IMR-90 (cell line): ENCODE results near the gene CDCP1. TPM values are rescaled to one million over a fixed set of nuclear protein-coding genes. Genes with fewer than 3 reads are reported as not detected.

Source experiments
- ATAC-seq: fragments of 200-7000 bp; cut with Tn5 transposase; 2 replicates; pipeline ENCODE4 v1.9.1; 2020; ENCODE audit warnings: low read depth, mild to moderate bottlenecking, moderate library complexity
- BruUV-seq: library from RNA; stranded (reverse); fragments of 400-500 nt; replicated peaks from 2 replicates; lab custom pipeline; 2021; lab: Mats Ljungman, UMichigan
- CTCF ChIA-PET: fragments of 300-600 bp; formaldehyde crosslinking; extraction: SDS; loops from one replicate; lab custom pipeline; 2021; ENCODE audit warnings: antibody characterized with exemption; lab: Yijun Ruan, JAX
- POLR2A ChIA-PET: fragments of 300-600 bp; sonication (Branson Sonifier 250); formaldehyde crosslinking; loops from one replicate; lab custom pipeline; 2022; ENCODE audit warnings: antibody characterized with exemption; ENCODE audit not compliant: unreplicated experiment; lab: Charles Lee
- DNase-seq: peaks from one replicate; pipeline ENCODE4 v3.0.0; 2013
- H2AFZ ChIP-seq: replicated peaks from 2 replicates; pipeline ENCODE3; 2013; ENCODE audit warnings: low read length, mild to moderate bottlenecking; ENCODE audit not compliant: poor library complexity
- H2AK5ac ChIP-seq: 2 replicates; pipeline ENCODE4 v1.6.1; 2013; ENCODE audit warnings: low read depth, low read length, inconsistent platforms
- H2AK9ac ChIP-seq: replicated peaks from 2 replicates; pipeline ENCODE3; 2013; ENCODE audit warnings: mild to moderate bottlenecking, low read depth, low read length, moderate library complexity; ENCODE audit not compliant: poor library complexity
- H2BK120ac ChIP-seq: 2 replicates; pipeline ENCODE4 v1.6.1; 2013; ENCODE audit warnings: low read depth, low read length, inconsistent platforms
- H2BK15ac ChIP-seq: 3 replicates; pipeline ENCODE4 v1.6.1; 2013; ENCODE audit warnings: low read depth, low read length, inconsistent platforms
- H2BK20ac ChIP-seq: 2 replicates; pipeline ENCODE4 v1.6.1; 2013; ENCODE audit warnings: low read depth, mild to moderate bottlenecking, inconsistent platforms, low read length, moderate library complexity
- H2BK5ac ChIP-seq: 2 replicates; pipeline ENCODE4 v1.6.1; 2013; ENCODE audit warnings: mild to moderate bottlenecking, low read depth, low read length, inconsistent platforms; ENCODE audit not compliant: poor library complexity, severe bottlenecking
- H3K14ac ChIP-seq: replicated peaks from 2 replicates; pipeline ENCODE4 v1.6.1; 2013; ENCODE audit warnings: low read depth, low read length, inconsistent platforms
- H3K18ac ChIP-seq: 2 replicates; pipeline ENCODE4 v1.6.1; 2013; ENCODE audit warnings: low read depth, low read length, control low read depth
- H3K23ac ChIP-seq: 2 replicates; pipeline ENCODE4 v1.6.1; 2013; ENCODE audit warnings: low read depth, low read length, inconsistent platforms
- H3K27ac ChIP-seq: 2 replicates; pipeline ENCODE4 v1.5.1; 2013; ENCODE audit warnings: mild to moderate bottlenecking, control low read depth, low read length; ENCODE audit not compliant: insufficient read depth
- H3K27me3 ChIP-seq: 2 replicates; pipeline ENCODE4 v1.6.1; 2013; ENCODE audit warnings: low read length; ENCODE audit not compliant: control insufficient read depth, insufficient read depth
- H3K36me3 ChIP-seq: 2 replicates; pipeline ENCODE4 v1.6.1; 2013; ENCODE audit warnings: low read length, mixed read lengths; ENCODE audit not compliant: control insufficient read depth, insufficient read depth
- H3K4ac ChIP-seq: 2 replicates; pipeline ENCODE4 v1.6.1; 2013; ENCODE audit warnings: low read depth, low read length, inconsistent platforms
- H3K4me1 ChIP-seq: 2 replicates; pipeline ENCODE4 v1.6.1; 2013; ENCODE audit warnings: low read length, mixed read lengths; ENCODE audit not compliant: control insufficient read depth, insufficient read depth
- H3K4me2 ChIP-seq: 2 replicates; pipeline ENCODE4 v1.6.1; 2013; ENCODE audit warnings: low read depth, mild to moderate bottlenecking, control low read depth, low read length, moderate library complexity
- H3K4me3 ChIP-seq: 2 replicates; pipeline ENCODE4 v1.5.1; 2013; ENCODE audit warnings: low read depth, mild to moderate bottlenecking, control low read depth, low read length, moderate library complexity; ENCODE audit not compliant: insufficient read depth
- H3K56ac ChIP-seq: 2 replicates; pipeline ENCODE4 v1.6.1; 2013; ENCODE audit warnings: low read length, inconsistent platforms; ENCODE audit not compliant: insufficient read depth; ENCODE audit errors: extremely low read depth
- H3K79me1 ChIP-seq, 2 experiments: 2 replicates each; pipeline ENCODE4 v1.6.1; 2013; ENCODE audit warnings: low read length in 2 of 2, inconsistent platforms in 1 of 2, low read depth in 1 of 2
- H3K9ac ChIP-seq: 2 replicates; pipeline ENCODE4 v1.6.1; 2013; ENCODE audit warnings: low read depth, low read length, control low read depth
- H3K9me1 ChIP-seq: 2 replicates; pipeline ENCODE4 v1.6.1; 2013; ENCODE audit warnings: low read length, inconsistent platforms; ENCODE audit not compliant: insufficient read depth
- H3K9me3 ChIP-seq: 2 replicates; pipeline ENCODE4 v1.6.1; 2013; ENCODE audit warnings: low read length; ENCODE audit not compliant: control insufficient read depth, insufficient read depth
- H4K20me1 ChIP-seq: 2 replicates; pipeline ENCODE4 v1.6.1; 2013; ENCODE audit warnings: low read length, inconsistent platforms; ENCODE audit not compliant: insufficient read depth
- H4K5ac ChIP-seq: 2 replicates; pipeline ENCODE4 v1.6.1; 2013; ENCODE audit warnings: mild to moderate bottlenecking, low read depth, low read length, control low read depth
- H4K8ac ChIP-seq, 2 experiments: 2 replicates each; pipeline ENCODE4 v1.6.1; 2013; ENCODE audit warnings: low read depth in 2 of 2, low read length in 2 of 2, control low read depth in 1 of 2, inconsistent platforms in 1 of 2
- H4K91ac ChIP-seq: 2 replicates; pipeline ENCODE4 v1.6.1; 2013; ENCODE audit warnings: low read depth, low read length, inconsistent platforms; ENCODE audit not compliant: insufficient read depth
- BHLHE40 ChIP-seq: fragments of 150-350 bp; IDR thresholded peaks from 2 replicates; pipeline ENCODE4 v1.6.1; 2016; ENCODE audit warnings: mild to moderate bottlenecking, low read depth, low read length
- FOS ChIP-seq: fragments of 150-350 bp; IDR thresholded peaks from 2 replicates; pipeline ENCODE4 v1.6.1; 2016; ENCODE audit warnings: low read depth, low read length
- MAZ ChIP-seq: IDR thresholded peaks from 2 replicates; pipeline ENCODE4 v1.6.1; 2012; ENCODE audit warnings: low read depth, mild to moderate bottlenecking, low read length, improper control_type of control experiment, moderate library complexity, borderline replicate concordance
- NFE2L2 ChIP-seq: fragments of 150-350 bp; IDR thresholded peaks from 2 replicates; pipeline ENCODE4 v1.6.1; 2016; ENCODE audit warnings: low read depth, mild to moderate bottlenecking, low read length
- RAD21 ChIP-seq: IDR thresholded peaks from 2 replicates; pipeline ENCODE4 v1.6.1; 2012; ENCODE audit warnings: low read length, improper control_type of control experiment
- RCOR1 ChIP-seq: IDR thresholded peaks from 2 replicates; pipeline ENCODE4 v1.6.1; 2012; ENCODE audit warnings: mild to moderate bottlenecking, low read length, improper control_type of control experiment; ENCODE audit not compliant: insufficient replicate concordance
- RFX5 ChIP-seq: IDR thresholded peaks from 2 replicates; pipeline ENCODE4 v1.8.0; 2012; ENCODE audit warnings: low read depth, mild to moderate bottlenecking, low read length, moderate library complexity
- WGBS, 2 experiments: methylation state at CpG; one replicate each; pipeline versions ENCODE4 v1.1.5 to v1.1.7; 2013; ENCODE audit warnings: missing lambda C conversion rate in 2 of 2; ENCODE audit not compliant: insufficient read length in 1 of 2; ENCODE audit errors: extremely low coverage in 2 of 2; 5-methylcytosine and 5-hydroxymethylcytosine counted together
- dilution Hi-C: fragments of 300-500 bp; cut with HindIII; formaldehyde crosslinking; loops from one replicate; pipeline ENCODE4 v1.14.3; 2018; ENCODE audit warnings: low sequenced_read_pairs; ENCODE audit not compliant: unreplicated experiment
- in situ Hi-C: fragments of 300-500 bp; cut with MboI; formaldehyde crosslinking; loops from 3 replicates; pipeline ENCODE4 v1.14.3; 2019; ENCODE audit warnings: low sequenced_read_pairs, inconsistent platforms, mixed read lengths
- intact Hi-C: fragments of 100-400 bp; cut with micrococcal nuclease; formaldehyde crosslinking; loops from 2 replicates; pipeline ENCODE4 v1.10.0; 2022
- polyA plus RNA-seq, 3 experiments: library from polyadenylated mRNA; depleted of rRNA; stranded (reverse); fragments of >200 nt; gene quantifications; 2 replicates each; pipeline ENCODE4 v1.2.3, GENCODE V29; 2012; ENCODE audit warnings: low replicate concordance in 1 of 3
- total RNA-seq: library from RNA; depleted of rRNA; stranded (reverse); fragments of >200 nt; gene quantifications from 2 replicates; pipeline ENCODE4 v1.2.3, GENCODE V29; 2012
- TF ChIP-seq, protein P1 (sequence below): fragments of 150-350 bp; IDR thresholded peaks from 2 replicates; pipeline ENCODE4 v1.6.1; 2017; ENCODE audit warnings: mild to moderate bottlenecking, antibody characterized with exemption, low read length, low read depth

CDCP1 gene
- total and polyA plus RNA-seq, 2 of the 4 experiments (the other 2 are of a cell fraction), result 2.5 to 3.8 TPM

DNA sequence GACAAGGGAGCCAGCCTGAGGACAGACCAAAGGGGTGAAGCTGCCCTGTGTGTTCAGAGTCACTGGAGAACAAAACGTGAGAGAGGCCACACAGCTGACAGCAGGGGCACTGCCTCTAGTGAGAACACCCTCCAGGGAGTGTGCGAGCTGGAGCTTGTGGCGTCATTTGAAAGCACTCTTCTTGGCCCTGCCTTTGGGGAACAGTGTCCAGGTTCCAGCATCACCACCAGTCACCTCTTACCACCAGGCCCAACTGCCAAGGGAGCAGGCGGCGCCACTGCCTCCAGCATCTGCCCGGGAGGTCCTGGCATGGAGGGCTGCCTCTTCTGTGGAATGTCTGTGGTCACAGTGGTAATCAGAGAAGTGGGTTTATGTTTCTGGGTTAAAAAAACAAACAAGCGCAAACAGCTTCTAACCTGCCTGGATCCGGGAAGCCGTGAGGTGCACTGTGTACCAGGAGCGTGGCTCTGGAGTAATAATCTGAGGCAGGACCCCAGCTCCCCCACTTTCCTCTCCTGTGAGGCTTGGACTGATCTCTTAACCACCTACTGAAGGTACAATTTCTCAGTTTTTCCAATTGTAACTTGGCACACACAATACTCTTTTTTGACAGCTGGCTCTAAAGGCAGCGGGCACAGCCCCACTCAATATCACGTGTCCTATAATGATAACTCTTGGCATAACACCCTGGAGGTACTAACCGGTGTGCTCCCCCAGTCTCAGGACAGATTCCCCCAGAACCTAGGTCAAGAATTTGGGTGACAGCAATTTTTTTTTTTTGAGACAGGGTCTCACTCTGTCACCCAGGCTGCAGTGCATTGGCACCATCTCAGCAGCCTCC is 32.2 kb upstream of the CDCP1 start:
- peak overlapping the region; percentile 78 for H3K18ac ChIP-seq
- H3K79me1 ChIP-seq, result no peaks in the 10 kb centered on the region
- peak overlapping the region; percentile 76 for H4K5ac ChIP-seq
- ATAC-seq, result peak; percentile 67
- POLR2A ChIA-PET, result interaction anchor here (0.6 kb wide), 1 partner anchor 60 kb away, joined by 4 read pairs; no protein-coding TSS in a partner anchor
- intact Hi-C loops, result no loop called here
- H3K4me3 ChIP-seq, result no peak overlapping the region
- DNase-seq, result peak; percentile 69
- no peaks in the 10 kb centered on the region for H4K20me1 ChIP-seq
- H3K36me3 ChIP-seq, result no peaks in the 10 kb centered on the region
- dilution Hi-C loops, result no loop called here
- peak overlapping the region; percentile 91 for H2BK20ac ChIP-seq
- H3K56ac ChIP-seq, result peak overlapping the region; percentile 63
- in situ Hi-C loops, result no loop called here
- H2BK5ac ChIP-seq, result peak overlapping the region; percentile 69
- peak overlapping the region; percentile 18 for H3K27ac ChIP-seq
- peak overlapping the region; percentile 96 for H2BK120ac ChIP-seq
- peak overlapping the region; percentile 85 for H2AFZ ChIP-seq
- peak overlapping the region; percentile 84 for H4K91ac ChIP-seq
- peaks cover 21% of the 10 kb centered on the region for H3K9me1 ChIP-seq
- H3K23ac ChIP-seq, result peak overlapping the region; percentile 41
- BruUV-seq, result no TSS peak
- H3K4me2 ChIP-seq, result peak overlapping the region; percentile 11; the same call in 1 of the 2 replicates
- H3K4me1 ChIP-seq, result peaks cover 23% of the 10 kb centered on the region
- peak overlapping the region; percentile 25; the same call in 1 of the 2 replicates for H3K9ac ChIP-seq
- peak overlapping the region; percentile 66 for H2AK9ac ChIP-seq
- WGBS, 2 experiments, result 58% methylated on average over 6 of the region's 13 CpGs; no CpG with 5 or more reads in 1 of the 2 experiments
- peak overlapping the region; percentile 90 for H2AK5ac ChIP-seq
- CTCF ChIA-PET, result no interaction called here
- TF ChIP-seq FOS (peak; percentile 15; the same call in 1 of the 2 replicates), BHLHE40 (peak; percentile 78), RAD21 (0 out of 2 replicates have a peak, but pooled peaks have one; percentile 14), RCOR1 (peak; percentile 77), NFE2L2 (no peak), MAZ (0 out of 2 replicates have a peak, but pooled peaks have one; percentile 40), RFX5 (no peak)
- TF ChIP-seq, protein P1, sequence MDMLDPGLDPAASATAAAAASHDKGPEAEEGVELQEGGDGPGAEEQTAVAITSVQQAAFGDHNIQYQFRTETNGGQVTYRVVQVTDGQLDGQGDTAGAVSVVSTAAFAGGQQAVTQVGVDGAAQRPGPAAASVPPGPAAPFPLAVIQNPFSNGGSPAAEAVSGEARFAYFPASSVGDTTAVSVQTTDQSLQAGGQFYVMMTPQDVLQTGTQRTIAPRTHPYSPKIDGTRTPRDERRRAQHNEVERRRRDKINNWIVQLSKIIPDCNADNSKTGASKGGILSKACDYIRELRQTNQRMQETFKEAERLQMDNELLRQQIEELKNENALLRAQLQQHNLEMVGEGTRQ, result no peak
- no peaks in the 10 kb centered on the region for H3K27me3 ChIP-seq
- peak overlapping the region; percentile 85 for H2BK15ac ChIP-seq
- peak overlapping the region; percentile 92 for H3K14ac ChIP-seq
- peak overlapping the region; percentile 60 to 80 for H4K8ac ChIP-seq
- H3K4ac ChIP-seq, result peak overlapping the region; percentile 81
- H3K9me3 ChIP-seq, result no peaks in the 10 kb centered on the region
